Subcutaneous adipose tissue (tissue), 4 donors: Measurements from ENCODE around the gene NTPCR. TPM values are rescaled to one million over a fixed set of nuclear protein-coding genes. Genes with fewer than 3 reads are reported as not detected.

Experiments used
- CTCF ChIP-seq: fragments of 450-650 bp; IDR thresholded peaks from one replicate; pipeline ENCODE4 v1.5.1; 2016; ENCODE audit warnings: low read depth, mild to moderate bottlenecking, control low read depth, antibody characterized with exemption, moderate library complexity
- total RNA-seq, 4 donors: library from RNA; depleted of rRNA; stranded (reverse); fragments of >200 nt; gene quantifications; one replicate each; pipeline ENCODE4 v1.1.0, GENCODE V29; 2016

Gene NTPCR
- total RNA-seq, 4 donors from 2014 or later: 12.4 to 26.0 (median 24.0) TPM

- TF ChIP-seq CTCF: no peak
Measured at GRCh38 chr1:232965124-232965911, 14.9 kb downstream of the NTPCR start.

GRCh38 chr1:232965912-232966217 is 15.5 kb downstream of the NTPCR start:
- TF ChIP-seq CTCF: no peak

- no peak for TF ChIP-seq CTCF
Measured at GRCh38 chr1:232966663-232967062, 16.3 kb downstream of the NTPCR start.

GRCh38 chr1:232968391-232968790 is 18.0 kb downstream of the NTPCR start:
- TF ChIP-seq CTCF: no peak

- TF ChIP-seq CTCF: no peak
Measured at GRCh38 chr1:232968965-232969364, 18.6 kb downstream of the NTPCR start.

GRCh38 chr1:232969799-232970198 is 19.4 kb downstream of the NTPCR start:
- TF ChIP-seq CTCF: no peak

- no peak for TF ChIP-seq CTCF
Measured at GRCh38 chr1:232970508-232970907, 20.1 kb downstream of the NTPCR start.
